Measurements from ENCODE around the gene APLP1.

DNA sequence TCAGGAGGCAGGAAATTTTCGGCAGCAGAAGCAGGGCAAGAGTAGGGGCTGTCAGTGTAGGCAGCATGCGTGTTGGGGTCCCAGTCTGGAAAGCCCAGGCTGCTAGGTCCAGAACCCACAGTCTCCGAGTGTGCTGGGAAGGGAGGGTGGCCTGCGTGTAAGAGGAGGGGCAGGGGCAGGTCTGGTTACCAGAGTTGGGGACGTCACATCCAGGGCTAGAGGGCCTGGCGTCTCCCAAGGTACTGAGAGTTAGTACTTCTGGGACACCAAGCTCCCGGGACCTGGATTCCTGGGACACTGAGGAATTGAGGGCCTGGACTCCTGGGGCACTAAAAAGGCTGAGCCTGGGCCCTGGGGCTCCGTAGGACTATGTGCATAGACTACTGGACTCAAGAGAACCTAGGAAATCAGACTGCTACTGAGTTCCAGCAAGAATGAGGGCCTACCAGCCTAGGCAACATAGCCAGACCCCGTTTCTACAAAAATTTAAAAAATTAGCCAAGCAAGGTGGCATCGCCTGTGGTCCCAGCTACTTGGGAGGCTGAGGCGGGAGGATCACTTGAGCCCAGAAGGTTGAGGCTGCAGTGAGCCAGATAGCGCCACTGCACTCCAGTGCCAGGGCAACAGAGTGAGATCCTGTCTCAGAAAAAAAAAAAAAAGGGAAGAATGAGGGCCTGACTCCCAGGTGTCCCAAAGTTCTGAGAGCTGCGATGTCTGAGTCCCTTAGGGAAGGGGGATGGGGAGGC, 29.5 kb downstream of the APLP1 start:
- TF ChIP-seq POLR2AphosphoS5 (IDR thresholded peaks at IDR 0.05; ENCODE audit: borderline replicate concordance, low read depth, low read length) (no peak), EZH2 (IDR thresholded peaks at IDR 0.05) (no peak)

All from SK-N-MC (cell line).